Mammary epithelial cell (primary cell): ENCODE measurements around the gene TRPV5.

ENCODE experiments used
- CTCF ChIP-seq, 2 donors: IDR thresholded peaks in 1 of 2; conservative IDR thresholded peaks in 1 of 2; 2 replicates each; pipeline ENCODE4 v1.5.1; 2011 to 2012; ENCODE audit warnings: inconsistent platforms in 2 of 2, low read length in 2 of 2, mild to moderate bottlenecking in 2 of 2, control low read depth in 1 of 2, low read depth in 1 of 2; ENCODE audit not compliant: insufficient read depth in 1 of 2; ENCODE audit errors: extremely low read depth in 1 of 2
- EZH2 ChIP-seq: IDR thresholded peaks from 2 replicates; pipeline ENCODE4 v1.6.1; 2012; ENCODE audit warnings: low read length, inconsistent platforms, borderline replicate concordance

GRCh38 chr7:142881586-142882337, 51.8 kb downstream of the TRPV5 start:
- TF ChIP-seq CTCF (conservative IDR thresholded peaks at IDR 0.05 in 1 of 2, IDR thresholded peaks at IDR 0.05 in 1 of 2; ENCODE audit: extremely low read depth in 1 of 2, insufficient read depth in 1 of 2, low read depth in 1 of 2, low read length in 2 of 2) (no peak), EZH2 (no peak)
